Astrocyte (in vitro differentiated cells and primary cell): ENCODE data around the gene UFSP1. TPM values are rescaled to one million over a fixed set of nuclear protein-coding genes. Genes with fewer than 3 reads are reported as not detected.

ENCODE experiments used
- DNase-seq: peaks from one replicate; pipeline ENCODE4 v3.0.0-alpha.2; 2010; ENCODE audit warnings: low read depth
- FAIRE-seq: peaks from 2 replicates; lab custom pipeline; 2011; peaks lifted over from hg19 to GRCh38; lab: Jason Lieb, UNC
- H2AFZ ChIP-seq: 2 replicates; pipeline ENCODE4 v1.6.0; 2012; ENCODE audit warnings: low read depth, low read length, inconsistent platforms
- H3K27ac ChIP-seq: 2 replicates; pipeline ENCODE4 v1.5.1; 2011; ENCODE audit warnings: low read depth, low read length, inconsistent platforms
- H3K27me3 ChIP-seq: 2 replicates; pipeline ENCODE4 v1.6.0; 2011; ENCODE audit warnings: low read length, inconsistent platforms; ENCODE audit not compliant: insufficient read depth
- H3K36me3 ChIP-seq: 2 replicates; pipeline ENCODE4 v1.5.1; 2011; ENCODE audit warnings: low read length, inconsistent platforms; ENCODE audit not compliant: insufficient read depth
- H3K4me1 ChIP-seq: 2 replicates; pipeline ENCODE4 v1.5.1; 2011; ENCODE audit warnings: low read length, inconsistent platforms; ENCODE audit not compliant: insufficient read depth
- H3K4me2 ChIP-seq: 2 replicates; pipeline ENCODE4 v1.6.0; 2012; ENCODE audit warnings: low read length, inconsistent platforms
- H3K4me3 ChIP-seq: 2 replicates; pipeline ENCODE4 v1.5.1; 2011; ENCODE audit warnings: low read depth, mild to moderate bottlenecking, low read length, inconsistent platforms; ENCODE audit not compliant: insufficient read depth
- H3K79me2 ChIP-seq: 2 replicates; pipeline ENCODE4 v1.6.0; 2012; ENCODE audit warnings: mild to moderate bottlenecking, low read length, inconsistent platforms; ENCODE audit not compliant: insufficient read depth
- H3K9ac ChIP-seq: 2 replicates; pipeline ENCODE4 v1.6.0; 2012; ENCODE audit warnings: mild to moderate bottlenecking, low read length, inconsistent platforms
- H3K9me3 ChIP-seq: 2 replicates; pipeline ENCODE4 v1.5.1; 2012; ENCODE audit warnings: low read depth, mild to moderate bottlenecking, low read length, inconsistent platforms; ENCODE audit not compliant: insufficient read depth
- H4K20me1 ChIP-seq: 2 replicates; pipeline ENCODE4 v1.6.0; 2012; ENCODE audit warnings: low read length, inconsistent platforms; ENCODE audit not compliant: insufficient read depth
- H3K27ac Mint-ChIP-seq: one replicate; pipeline ENCODE4 v1.8.0; 2021; ENCODE audit warnings: mild to moderate bottlenecking, mixed read lengths; ENCODE audit not compliant: unreplicated experiment
- H3K27me3 Mint-ChIP-seq: one replicate; pipeline ENCODE4 v1.8.0; 2021; ENCODE audit warnings: low read depth, mixed read lengths; ENCODE audit not compliant: unreplicated experiment
- H3K36me3 Mint-ChIP-seq: one replicate; pipeline ENCODE4 v1.8.0; 2021; ENCODE audit warnings: low read depth, mixed read lengths; ENCODE audit not compliant: unreplicated experiment
- H3K4me1 Mint-ChIP-seq: one replicate; pipeline ENCODE4 v1.8.0; 2021; ENCODE audit warnings: low read depth, mixed read lengths; ENCODE audit not compliant: unreplicated experiment
- H3K4me3 Mint-ChIP-seq: one replicate; pipeline ENCODE4 v1.8.0; 2021; ENCODE audit warnings: mild to moderate bottlenecking, moderate library complexity, mixed read lengths; ENCODE audit not compliant: unreplicated experiment
- H3K9me3 Mint-ChIP-seq: one replicate; pipeline ENCODE4 v1.8.0; 2021; ENCODE audit warnings: mild to moderate bottlenecking, mixed read lengths; ENCODE audit not compliant: unreplicated experiment
- EZH2 ChIP-seq: IDR thresholded peaks from 2 replicates; pipeline ENCODE4 v1.6.1; 2012; ENCODE audit warnings: mild to moderate bottlenecking, low read length, inconsistent platforms; ENCODE audit not compliant: insufficient read depth
- total RNA-seq: library from RNA; stranded (reverse); gene quantifications from 2 replicates; pipeline ENCODE4 v1.2.1, GENCODE V29; 2021
- TF ChIP-seq, protein P1 (sequence below): IDR thresholded peaks from 2 replicates; pipeline ENCODE4 v1.5.1; 2011; ENCODE audit warnings: low read depth, mild to moderate bottlenecking, inconsistent platforms, low read length, moderate library complexity; ENCODE audit not compliant: insufficient read depth

The UFSP1 gene
- total RNA-seq, 1 donor from 2014 or later = 2.7 TPM

DNA sequence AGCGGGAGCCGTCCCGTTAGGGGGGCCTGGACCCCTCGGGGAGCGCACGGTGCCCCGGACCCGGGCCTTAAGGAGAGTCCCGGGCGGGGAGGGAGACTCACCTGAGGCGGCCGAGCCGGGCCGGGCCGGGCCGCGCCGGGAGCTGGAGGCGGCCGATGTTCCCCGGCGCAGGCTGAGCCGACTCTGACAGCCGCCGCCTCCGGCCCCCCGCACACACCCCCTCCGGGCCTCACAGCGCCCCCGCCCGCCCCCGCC is 6.1 kb upstream of the UFSP1 start, which contains the start of gene ACHE:
Gene ACHE, minus strand, starts transcription at position 188 of the 255 bp plus-strand sequence. CDS start 1,656 bp downstream, outside the sequence.
- peak; percentile 23 for TF ChIP-seq EZH2
- TF ChIP-seq, protein P1, sequence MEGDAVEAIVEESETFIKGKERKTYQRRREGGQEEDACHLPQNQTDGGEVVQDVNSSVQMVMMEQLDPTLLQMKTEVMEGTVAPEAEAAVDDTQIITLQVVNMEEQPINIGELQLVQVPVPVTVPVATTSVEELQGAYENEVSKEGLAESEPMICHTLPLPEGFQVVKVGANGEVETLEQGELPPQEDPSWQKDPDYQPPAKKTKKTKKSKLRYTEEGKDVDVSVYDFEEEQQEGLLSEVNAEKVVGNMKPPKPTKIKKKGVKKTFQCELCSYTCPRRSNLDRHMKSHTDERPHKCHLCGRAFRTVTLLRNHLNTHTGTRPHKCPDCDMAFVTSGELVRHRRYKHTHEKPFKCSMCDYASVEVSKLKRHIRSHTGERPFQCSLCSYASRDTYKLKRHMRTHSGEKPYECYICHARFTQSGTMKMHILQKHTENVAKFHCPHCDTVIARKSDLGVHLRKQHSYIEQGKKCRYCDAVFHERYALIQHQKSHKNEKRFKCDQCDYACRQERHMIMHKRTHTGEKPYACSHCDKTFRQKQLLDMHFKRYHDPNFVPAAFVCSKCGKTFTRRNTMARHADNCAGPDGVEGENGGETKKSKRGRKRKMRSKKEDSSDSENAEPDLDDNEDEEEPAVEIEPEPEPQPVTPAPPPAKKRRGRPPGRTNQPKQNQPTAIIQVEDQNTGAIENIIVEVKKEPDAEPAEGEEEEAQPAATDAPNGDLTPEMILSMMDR = no peak
- H3K79me2 ChIP-seq = no peaks in the 10 kb centered on the region
- H3K4me1 ChIP-seq = peaks cover 21% of the 10 kb centered on the region
- Mint-ChIP-seq H3K27me3 (peaks cover 22% of the 10 kb centered on the region), H3K4me3 (peak within 1 kb of the TSS; percentile 88), H3K4me1 (peaks cover 13% of the 10 kb centered on the region), H3K9me3 (no peaks in the 10 kb centered on the region), H3K27ac (peak within 1 kb of the TSS; percentile 86), H3K36me3 (no peaks in the 10 kb centered on the region)
- no peaks in the 10 kb centered on the region for H4K20me1 ChIP-seq
- H3K9me3 ChIP-seq = no peaks in the 10 kb centered on the region
- H3K4me3 ChIP-seq = peak within 1 kb of the TSS; percentile 49
- H2AFZ ChIP-seq = peak within 1 kb of the TSS; percentile 34
- H3K9ac ChIP-seq = peak within 1 kb of the TSS; percentile 30
- H3K36me3 ChIP-seq = no peaks in the 10 kb centered on the region
- peaks cover 10% of the 10 kb centered on the region for H3K27me3 ChIP-seq
- no peak for FAIRE-seq
- peak within 1 kb of the TSS; percentile 82 for H3K4me2 ChIP-seq
- no peak within 1 kb of the TSS for H3K27ac ChIP-seq
- DNase-seq = no peak

DNA sequence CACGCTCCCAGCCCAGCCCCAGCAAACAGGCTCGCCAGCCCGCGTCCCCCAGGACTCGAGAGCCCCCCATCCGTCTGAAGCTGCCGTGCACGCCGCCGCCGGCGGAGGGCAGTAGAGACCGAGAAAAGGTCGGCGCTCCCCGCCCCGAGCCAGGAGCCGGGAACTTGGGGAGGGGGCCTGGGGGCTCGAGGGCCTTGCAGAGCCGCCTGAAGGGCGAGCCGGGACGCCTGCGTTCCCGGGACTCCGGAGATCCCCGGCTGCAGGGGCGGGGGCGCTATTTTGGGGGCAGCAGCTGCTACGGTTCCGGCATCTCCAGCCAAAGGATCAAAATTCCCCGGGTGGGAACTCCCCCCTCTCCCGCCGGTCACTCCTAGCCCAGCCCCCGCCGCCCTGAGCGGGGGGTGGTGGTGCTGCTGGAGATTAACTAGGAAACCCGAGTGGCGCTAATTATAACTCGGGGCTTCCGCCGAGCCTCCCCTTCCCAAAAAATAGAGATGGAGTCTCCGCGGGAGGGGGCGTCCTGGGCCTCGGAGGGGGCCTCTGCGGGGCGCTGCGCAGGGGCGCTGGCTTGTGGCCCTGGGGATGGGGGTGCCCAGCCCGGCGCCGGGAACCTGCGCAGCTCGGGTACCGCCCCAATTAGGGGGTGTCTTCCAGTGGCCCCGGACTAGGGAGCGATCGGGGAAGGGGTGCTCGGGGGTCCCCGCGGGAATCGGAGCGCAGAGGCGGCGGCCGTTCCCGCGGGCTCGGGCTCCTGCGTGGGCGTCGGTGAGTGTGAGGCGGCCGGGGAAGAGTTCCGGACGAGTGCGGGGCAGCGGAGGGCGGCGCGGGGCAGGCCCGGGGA is 5.6 kb upstream of the UFSP1 start:
- Mint-ChIP-seq H3K27me3 (peaks cover 18% of the 10 kb centered on the region), H3K4me3 (peak overlapping the region; percentile 45), H3K36me3 (no peaks in the 10 kb centered on the region), H3K27ac (no peak overlapping the region), H3K9me3 (no peaks in the 10 kb centered on the region), H3K4me1 (peaks cover 15% of the 10 kb centered on the region)
- Histone ChIP-seq H3K79me2 (no peaks in the 10 kb centered on the region), H4K20me1 (no peaks in the 10 kb centered on the region), H3K9ac (peak overlapping the region; percentile 30), H3K4me3 (peak overlapping the region; percentile 49), H2AFZ (peak overlapping the region; percentile 34), H3K9me3 (no peaks in the 10 kb centered on the region), H3K4me2 (peak overlapping the region; percentile 82), H3K4me1 (peaks cover 27% of the 10 kb centered on the region), H3K27ac (no peak overlapping the region), H3K36me3 (no peaks in the 10 kb centered on the region), H3K27me3 (peaks cover 10% of the 10 kb centered on the region)
- FAIRE-seq = no peak
- no peak for DNase-seq
- TF ChIP-seq, protein P1 = peak; percentile 37
- peak; percentile 80 for TF ChIP-seq EZH2
